ENCODE results near the gene NLRX1. TPM values are rescaled to one million over a fixed set of nuclear protein-coding genes. Genes with fewer than 3 reads are reported as not detected.

The NLRX1 gene
- total and polyA plus RNA-seq, 2 donors (not counting 3 experiments of a cell fraction or from before 2014, with no cell fraction given): 15.1 to 15.5 TPM

DNA sequence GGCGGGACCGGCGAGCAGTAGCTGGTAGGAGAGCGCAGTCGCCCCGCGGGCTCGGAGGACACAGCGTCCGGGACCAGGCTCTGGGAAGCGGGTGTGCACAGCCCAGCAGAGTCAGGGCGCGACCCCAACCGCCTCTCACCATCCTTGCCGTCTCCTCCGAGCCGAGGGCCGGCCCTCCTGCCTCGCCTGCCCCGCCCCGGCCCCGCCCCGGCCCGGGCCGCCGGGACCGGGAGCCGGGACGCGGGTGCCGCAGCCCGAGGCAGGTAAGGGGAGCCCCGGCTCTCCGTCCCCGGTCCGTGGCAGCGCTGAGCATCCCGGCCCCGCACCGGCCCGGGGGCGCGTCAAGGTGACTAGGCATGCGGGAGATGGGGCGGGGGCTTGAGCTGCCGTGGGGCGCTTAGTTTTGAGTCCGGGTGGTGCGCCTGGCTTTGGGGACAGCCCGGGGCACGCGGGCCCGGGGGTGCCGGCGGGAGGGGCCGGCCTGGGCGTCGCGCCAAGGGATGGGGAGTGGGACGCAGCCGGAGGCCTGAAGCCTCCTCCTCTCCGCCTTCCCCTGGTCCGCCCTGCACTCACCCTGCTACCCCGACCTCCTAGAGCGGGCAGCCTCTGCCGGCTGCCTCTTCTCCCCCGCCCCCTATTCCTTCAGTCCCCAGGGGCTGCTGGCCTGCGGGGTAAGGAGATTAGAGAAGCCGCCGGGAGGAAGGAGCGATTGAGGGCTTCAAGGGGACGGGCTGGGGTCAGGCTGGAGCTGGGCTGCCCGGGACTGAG, 19.3 kb upstream of the NLRX1 start, which contains the start of gene ABCG4:
Gene ABCG4 (plus strand): TSS at position 35 of the 768 bp plus-strand sequence. CDS start 914 bp downstream, outside the sequence.
- H3K4me2 ChIP-seq (ENCODE audit: insufficient read depth, low read length): peak within 1 kb of the TSS; percentile 2
- no peak within 1 kb of the TSS for H3K27ac ChIP-seq (ENCODE audit: insufficient read depth, low read depth, low read length)
- no peaks in the 10 kb centered on the region for H4K20me1 ChIP-seq (replicated peaks; ENCODE audit: control insufficient read depth, extremely low read depth, insufficient read depth, low read length)
- peak within 1 kb of the TSS; percentile 80 for H2AFZ ChIP-seq (ENCODE audit: low read depth, low read length)
- no peak within 1 kb of the TSS for H3K9ac ChIP-seq (replicated peaks; ENCODE audit: extremely low read depth, insufficient read depth, low read length)
- ChIA-PET POLR2A (no interaction called here), CTCF (interaction anchor here (0.6 to 2.2 kb wide), 7 partner anchors 8 to 191 kb away, joined by 3 to 10 read pairs (median 4); partner anchors contain the start of gene C1QTNF5)
- no peaks in the 10 kb centered on the region for H3K9me3 ChIP-seq (replicated peaks; ENCODE audit: control insufficient read depth, insufficient read depth, low read length)
- DNase-seq (ENCODE audit: low read depth, low spot score): no peak
- no TSS peak for BruUV-seq (replicated peaks)
- no peaks in the 10 kb centered on the region for H3K79me2 ChIP-seq (ENCODE audit: control insufficient read depth, insufficient read depth, low read length)
- H3K4me3 ChIP-seq (replicated peaks in 1 of 3; ENCODE audit: insufficient read depth in 1 of 3, low read depth in 1 of 3, low read length in 3 of 3): peak within 1 kb of the TSS; percentile 1 to 48 (median 3)
- dilution Hi-C loops (cut with MboI; ENCODE audit: extremely low pct_ligation_motif_present, low sequenced_read_pairs): no loop called here
- FAIRE-seq: no peak
- intact Hi-C loops (cut with micrococcal nuclease): loop anchor here (2.0 kb wide), 1 partner anchor 20 kb away; the partner anchor contains the start of gene NLRX1
- no peaks in the 10 kb centered on the region for H3K9me1 ChIP-seq (replicated peaks; ENCODE audit: control insufficient read depth, extremely low read depth, insufficient read depth, low read length)
- no peaks in the 10 kb centered on the region for H3K36me3 ChIP-seq (ENCODE audit: control insufficient read depth in 2 of 2, extremely low read depth in 1 of 2, insufficient read depth in 2 of 2, low read length in 2 of 2)
- H3K27me3 ChIP-seq (ENCODE audit: control insufficient read depth in 2 of 2, insufficient read depth in 2 of 2, low read length in 2 of 2): peaks cover 2 to 3% of the 10 kb centered on the region in 2 experiments
- H3K4me1 ChIP-seq (ENCODE audit: control insufficient read depth, extremely low read depth, insufficient read depth, low read length): peaks cover 4% of the 10 kb centered on the region
- TF ChIP-seq JUN (IDR thresholded peaks at IDR 0.05; ENCODE audit: borderline replicate concordance, insufficient read depth, insufficient read length, low read depth): no peak
- no peak for TF ChIP-seq POLR2AphosphoS5 (IDR thresholded peaks at IDR 0.05; ENCODE audit: insufficient read depth, low read depth, low read length)
- TF ChIP-seq EZH2 (IDR thresholded peaks at IDR 0.05; ENCODE audit: borderline replicate concordance, low read depth, low read length, severe bottlenecking): no peak

- Histone ChIP-seq H3K79me2 (ENCODE audit: control insufficient read depth, insufficient read depth, low read length) (no peaks in the 10 kb centered on the region), H3K4me3 (replicated peaks in 1 of 3; ENCODE audit: insufficient read depth in 1 of 3, low read depth in 1 of 3, low read length in 3 of 3) (peak overlapping the region in 1 of 3 experiments; percentile 48), H2AFZ (ENCODE audit: low read depth, low read length) (peak overlapping the region; percentile 80), H3K27ac (ENCODE audit: insufficient read depth, low read depth, low read length) (no peak overlapping the region), H3K9me3 (replicated peaks; ENCODE audit: control insufficient read depth, insufficient read depth, low read length) (no peaks in the 10 kb centered on the region), H3K27me3 (ENCODE audit: control insufficient read depth in 2 of 2, insufficient read depth in 2 of 2, low read length in 2 of 2) (peaks cover 2 to 3% of the 10 kb centered on the region in 2 experiments), H3K9me1 (replicated peaks; ENCODE audit: control insufficient read depth, extremely low read depth, insufficient read depth, low read length) (no peaks in the 10 kb centered on the region), H3K36me3 (ENCODE audit: control insufficient read depth in 2 of 2, extremely low read depth in 1 of 2, insufficient read depth in 2 of 2, low read length in 2 of 2) (no peaks in the 10 kb centered on the region), H3K9ac (replicated peaks; ENCODE audit: extremely low read depth, insufficient read depth, low read length) (no peak overlapping the region), H4K20me1 (replicated peaks; ENCODE audit: control insufficient read depth, extremely low read depth, insufficient read depth, low read length) (no peaks in the 10 kb centered on the region), H3K4me1 (ENCODE audit: control insufficient read depth, extremely low read depth, insufficient read depth, low read length) (peaks cover 4% of the 10 kb centered on the region), H3K4me2 (ENCODE audit: insufficient read depth, low read length) (peak overlapping the region; percentile 2)
- no peak for TF ChIP-seq EZH2 (IDR thresholded peaks at IDR 0.05; ENCODE audit: borderline replicate concordance, low read depth, low read length, severe bottlenecking)
- no peak for TF ChIP-seq JUN (IDR thresholded peaks at IDR 0.05; ENCODE audit: borderline replicate concordance, insufficient read depth, insufficient read length, low read depth)
- TF ChIP-seq FOS (IDR thresholded peaks at IDR 0.05; ENCODE audit: borderline replicate concordance, insufficient read depth, low read length): no peak
- TF ChIP-seq, protein P1, sequence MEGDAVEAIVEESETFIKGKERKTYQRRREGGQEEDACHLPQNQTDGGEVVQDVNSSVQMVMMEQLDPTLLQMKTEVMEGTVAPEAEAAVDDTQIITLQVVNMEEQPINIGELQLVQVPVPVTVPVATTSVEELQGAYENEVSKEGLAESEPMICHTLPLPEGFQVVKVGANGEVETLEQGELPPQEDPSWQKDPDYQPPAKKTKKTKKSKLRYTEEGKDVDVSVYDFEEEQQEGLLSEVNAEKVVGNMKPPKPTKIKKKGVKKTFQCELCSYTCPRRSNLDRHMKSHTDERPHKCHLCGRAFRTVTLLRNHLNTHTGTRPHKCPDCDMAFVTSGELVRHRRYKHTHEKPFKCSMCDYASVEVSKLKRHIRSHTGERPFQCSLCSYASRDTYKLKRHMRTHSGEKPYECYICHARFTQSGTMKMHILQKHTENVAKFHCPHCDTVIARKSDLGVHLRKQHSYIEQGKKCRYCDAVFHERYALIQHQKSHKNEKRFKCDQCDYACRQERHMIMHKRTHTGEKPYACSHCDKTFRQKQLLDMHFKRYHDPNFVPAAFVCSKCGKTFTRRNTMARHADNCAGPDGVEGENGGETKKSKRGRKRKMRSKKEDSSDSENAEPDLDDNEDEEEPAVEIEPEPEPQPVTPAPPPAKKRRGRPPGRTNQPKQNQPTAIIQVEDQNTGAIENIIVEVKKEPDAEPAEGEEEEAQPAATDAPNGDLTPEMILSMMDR (IDR thresholded peaks at IDR 0.05; ENCODE audit: extremely low read depth in 1 of 2, insufficient read depth in 1 of 2, low read depth in 1 of 2, low read length in 2 of 2): no peak
- TF ChIP-seq MYC (IDR thresholded peaks at IDR 0.05; ENCODE audit: low read depth, low read length): no peak
- no peak for TF ChIP-seq GATA2 (IDR thresholded peaks at IDR 0.05; ENCODE audit: insufficient read depth, insufficient read length, low read depth, low read length)
- no peak for TF ChIP-seq POLR2AphosphoS5 (IDR thresholded peaks at IDR 0.05; ENCODE audit: insufficient read depth, low read depth, low read length)
- TF ChIP-seq MAX (IDR thresholded peaks at IDR 0.05; ENCODE audit: insufficient read depth, insufficient read length): no peak
- no peak for TF ChIP-seq POLR2A (IDR thresholded peaks at IDR 0.05; ENCODE audit: low read depth, low read length)
- DNase-seq (ENCODE audit: low read depth, low spot score) (no peak), FAIRE-seq (no peak)
- CTCF ChIA-PET: interaction anchor here (0.9 to 2.2 kb wide), 4 partner anchors 10 to 191 kb away, joined by 3 to 10 read pairs (median 4); partner anchors contain the start of gene C1QTNF5
- intact Hi-C loops (cut with micrococcal nuclease) (loop anchor here (2.0 to 10.0 kb wide), 2 partner anchors 19 to 315 kb away; partner anchors contain the start of gene NLRX1), dilution Hi-C loops (cut with MboI; ENCODE audit: extremely low pct_ligation_motif_present, low sequenced_read_pairs) (no loop called here)
- BruUV-seq (replicated peaks): no TSS peak
- POLR2A ChIA-PET: interaction anchor here (0.6 kb wide), 1 partner anchor 65 kb away, joined by 4 read pairs; no protein-coding TSS in a partner anchor
Observed at GRCh38 chr11:119149786-119150275, 18.7 kb upstream of the NLRX1 start.
